Activated naive CD8-positive, alpha-beta T cell treated with anti-CD3 and anti-CD28 coated beads, Interleukin-2, amount 10 ng/mL, durations not matched to agents 7 days and 5 days (primary cell): ENCODE results near the gene HSCB. TPM values are rescaled to one million over a fixed set of nuclear protein-coding genes. Genes with fewer than 3 reads are reported as not detected.
"Not testable (repeated sequence)": the region's sequence is repeated elsewhere in the genome, so short reads cannot be mapped to it uniquely, and the experiment has no call there.

ENCODE experiments used
- ATAC-seq: fragments of 150-1000 bp; cut with Tn5 transposase; one replicate; pipeline ENCODE4 v1.10.0; 2021; ENCODE audit warnings: low read depth, moderate library complexity
- POLR2A ChIA-PET: fragments of 350-600 bp; sonication (Branson Sonifier 250); formaldehyde crosslinking; loops from one replicate; lab custom pipeline; 2021; ENCODE audit warnings: antibody characterized with exemption; lab: Charles Lee
- DNase-seq: peaks from one replicate; pipeline ENCODE4 v3.0.0; 2021
- H3K27ac Mint-ChIP-seq: one replicate; pipeline ENCODE4 v1.8.0; 2022; ENCODE audit warnings: mild to moderate bottlenecking, mixed read lengths
- H3K27me3 Mint-ChIP-seq: one replicate; pipeline ENCODE4 v1.8.0; 2022; ENCODE audit warnings: mild to moderate bottlenecking, moderate library complexity, mixed read lengths
- H3K36me3 Mint-ChIP-seq: one replicate; pipeline ENCODE4 v1.8.0; 2021; ENCODE audit warnings: mild to moderate bottlenecking, mixed read lengths
- H3K4me1 Mint-ChIP-seq: one replicate; pipeline ENCODE4 v1.8.0; 2021; ENCODE audit warnings: mixed read lengths
- H3K4me3 Mint-ChIP-seq: one replicate; pipeline ENCODE4 v1.8.0; 2022; ENCODE audit warnings: mild to moderate bottlenecking, moderate library complexity, mixed read lengths
- H3K9me3 Mint-ChIP-seq: one replicate; pipeline ENCODE4 v1.8.0; 2021; ENCODE audit warnings: mixed read lengths
- total RNA-seq, 2 experiments: library from RNA; stranded (reverse); gene quantifications; one replicate each; pipeline ENCODE4 v1.2.3, GENCODE V29; 2021

The HSCB gene
- total RNA-seq, 2 experiments from 2014 or later, result 15.1 to 18.1 TPM

GRCh38 chr22:28759861-28760560, 18.2 kb downstream of the HSCB start:
- Mint-ChIP-seq H3K4me3 (no peak overlapping the region), H3K27ac (no peak overlapping the region), H3K4me1 (peaks cover 4% of the 10 kb centered on the region), H3K9me3 (no peaks in the 10 kb centered on the region), H3K27me3 (no peaks in the 10 kb centered on the region), H3K36me3 (peaks cover 10% of the 10 kb centered on the region)
- DNase-seq (no peak), ATAC-seq (no peak)
- POLR2A ChIA-PET, result interaction anchor here (1.3 kb wide), 1 partner anchor 12 kb away, joined by 6 read pairs; the partner anchor contains the start of gene CCDC117

GRCh38 chr22:28761449-28761755, 19.6 kb downstream of the HSCB start:
- Mint-ChIP-seq H3K9me3 (no peaks in the 10 kb centered on the region), H3K27ac (peak overlapping the region; percentile 42), H3K36me3 (peaks cover 6% of the 10 kb centered on the region), H3K27me3 (peaks cover 3% of the 10 kb centered on the region), H3K4me3 (no peak overlapping the region), H3K4me1 (peaks cover 4% of the 10 kb centered on the region)
- POLR2A ChIA-PET, result interaction anchor here (1.3 kb wide), 1 partner anchor 10 kb away, joined by 6 read pairs; the partner anchor contains the start of gene CCDC117
- DNase-seq (no peak), ATAC-seq (no peak)

GRCh38 chr22:28762000-28762399, 20.2 kb downstream of the HSCB start:
- H3K4me1 Mint-ChIP-seq, H3K4me3 Mint-ChIP-seq, H3K27me3 Mint-ChIP-seq, H3K36me3 Mint-ChIP-seq, POLR2A ChIA-PET, H3K27ac Mint-ChIP-seq, ATAC-seq, DNase-seq, H3K9me3 Mint-ChIP-seq: not testable (repeated sequence)

- no peak overlapping the region for H3K27ac Mint-ChIP-seq
Observed at GRCh38 chr22:28766628-28767027, 24.8 kb downstream of the HSCB start.

GRCh38 chr22:28768701-28769393, 27.0 kb downstream of the HSCB start:
- peaks cover 5% of the 10 kb centered on the region for H3K36me3 Mint-ChIP-seq
- H3K4me1 Mint-ChIP-seq, result peaks cover 10% of the 10 kb centered on the region
- H3K9me3 Mint-ChIP-seq, result peaks cover 3% of the 10 kb centered on the region
- POLR2A ChIA-PET, result no interaction called here
- DNase-seq (no peak), ATAC-seq (no peak)
- H3K27ac Mint-ChIP-seq, result no peak overlapping the region
- peaks cover 3% of the 10 kb centered on the region for H3K27me3 Mint-ChIP-seq
- H3K4me3 Mint-ChIP-seq, result no peak overlapping the region

More at GRCh38 chr22:28766628-28767027, 24.8 kb downstream of the HSCB start:
- Mint-ChIP-seq H3K27me3 (peaks cover 3% of the 10 kb centered on the region), H3K4me3 (no peak overlapping the region), H3K36me3 (no peaks in the 10 kb centered on the region), H3K9me3 (peaks cover 3% of the 10 kb centered on the region), H3K4me1 (peaks cover 3% of the 10 kb centered on the region)
- DNase-seq (no peak), ATAC-seq (no peak)
- POLR2A ChIA-PET, result no interaction called here

GRCh38 chr22:28769394-28770085, 27.7 kb downstream of the HSCB start:
- POLR2A ChIA-PET, result no interaction called here
- Mint-ChIP-seq H3K4me1 (peaks cover 11% of the 10 kb centered on the region), H3K9me3 (peaks cover 3% of the 10 kb centered on the region), H3K27me3 (peaks cover 3% of the 10 kb centered on the region), H3K27ac (no peak overlapping the region), H3K4me3 (no peak overlapping the region), H3K36me3 (peaks cover 7% of the 10 kb centered on the region)
- no peak for DNase-seq
- no peak for ATAC-seq

GRCh38 chr22:28771195-28771791, 29.5 kb downstream of the HSCB start:
- ATAC-seq (no peak), DNase-seq (no peak)
- no peak overlapping the region for H3K4me3 Mint-ChIP-seq
- H3K27ac Mint-ChIP-seq, result no peak overlapping the region
- H3K9me3 Mint-ChIP-seq, result peaks cover 3% of the 10 kb centered on the region
- H3K4me1 Mint-ChIP-seq, result peaks cover 21% of the 10 kb centered on the region
- peaks cover 19% of the 10 kb centered on the region for H3K36me3 Mint-ChIP-seq
- H3K27me3 Mint-ChIP-seq, result no peaks in the 10 kb centered on the region
- POLR2A ChIA-PET, result interaction anchor here (1.4 to 2.5 kb wide), 4 partner anchors 10 to 43 kb away, joined by 3 to 21 read pairs (median 5); partner anchors contain the start of genes CHEK2, HSCB and XBP1

- H3K4me1 Mint-ChIP-seq, result peaks cover 25% of the 10 kb centered on the region
- peak within 1 kb of the TSS; percentile 99 for H3K4me3 Mint-ChIP-seq
- H3K27ac Mint-ChIP-seq, result peak within 1 kb of the TSS; percentile 98
- DNase-seq (peak; percentile 92), ATAC-seq (peak; percentile 93)
- POLR2A ChIA-PET, result interaction anchor here (0.6 to 2.9 kb wide), 15 partner anchors 12 to 57 kb away, joined by 3 to 28 read pairs (median 4); partner anchors contain the start of genes CHEK2, HSCB and XBP1
- peaks cover 21% of the 10 kb centered on the region for H3K36me3 Mint-ChIP-seq
- no peaks in the 10 kb centered on the region for H3K27me3 Mint-ChIP-seq
- peaks cover 3% of the 10 kb centered on the region for H3K9me3 Mint-ChIP-seq
Observed at GRCh38 chr22:28772633-28773460, 31.0 kb downstream of the HSCB start, which contains the start of gene CCDC117. CCDC117 (plus strand) TSS chr22:28772695; CDS start chr22:28772850, 155 bp downstream.

- no peak for ATAC-seq
- DNase-seq, result no peak
- peaks cover 24% of the 10 kb centered on the region for H3K36me3 Mint-ChIP-seq
- H3K4me3 Mint-ChIP-seq, result peak overlapping the region; percentile 99
- peaks cover 3% of the 10 kb centered on the region for H3K9me3 Mint-ChIP-seq
- H3K4me1 Mint-ChIP-seq, result peaks cover 25% of the 10 kb centered on the region
- peak overlapping the region; percentile 98 for H3K27ac Mint-ChIP-seq
- POLR2A ChIA-PET, result interaction anchor here (0.6 to 2.9 kb wide), 10 partner anchors 11 to 56 kb away, joined by 3 to 28 read pairs (median 4); partner anchors contain the start of genes CHEK2, HSCB and XBP1
- no peaks in the 10 kb centered on the region for H3K27me3 Mint-ChIP-seq
Observed at GRCh38 chr22:28773461-28773867, 31.6 kb downstream of the HSCB start.

GRCh38 chr22:28774378-28774777, 32.5 kb downstream of the HSCB start:
- peak overlapping the region; percentile 37 for H3K27ac Mint-ChIP-seq
- ATAC-seq (no peak), DNase-seq (no peak)
- H3K9me3 Mint-ChIP-seq, result peaks cover 2% of the 10 kb centered on the region
- peaks cover 24% of the 10 kb centered on the region for H3K36me3 Mint-ChIP-seq
- peak overlapping the region; percentile 99 for H3K4me3 Mint-ChIP-seq
- peaks cover 25% of the 10 kb centered on the region for H3K4me1 Mint-ChIP-seq
- no peaks in the 10 kb centered on the region for H3K27me3 Mint-ChIP-seq
- POLR2A ChIA-PET, result interaction anchor here (0.7 to 2.9 kb wide), 4 partner anchors 25 to 170 kb away, joined by 3 to 28 read pairs (median 8); partner anchors contain the start of gene XBP1

GRCh38 chr22:28779833-28780232, 38.0 kb downstream of the HSCB start:
- Mint-ChIP-seq H3K36me3 (peaks cover 29% of the 10 kb centered on the region), H3K9me3 (no peaks in the 10 kb centered on the region), H3K4me1 (peaks cover 21% of the 10 kb centered on the region), H3K27ac (no peak overlapping the region), H3K27me3 (no peaks in the 10 kb centered on the region), H3K4me3 (no peak overlapping the region)
- DNase-seq (no peak), ATAC-seq (no peak)
- POLR2A ChIA-PET, result no interaction called here

GRCh38 chr22:28780296-28780695, 38.5 kb downstream of the HSCB start:
- Mint-ChIP-seq H3K27me3 (no peaks in the 10 kb centered on the region), H3K9me3 (no peaks in the 10 kb centered on the region), H3K4me1 (peaks cover 18% of the 10 kb centered on the region), H3K4me3 (no peak overlapping the region), H3K27ac (no peak overlapping the region), H3K36me3 (peaks cover 30% of the 10 kb centered on the region)
- DNase-seq, result no peak
- POLR2A ChIA-PET, result interaction anchor here (0.6 to 1.2 kb wide), 2 partner anchors 20 to 31 kb away, joined by 3 to 4 read pairs; partner anchors contain the start of gene XBP1
- ATAC-seq, result no peak
